Heart left ventricle (tissue), 16 donors: Measurements from ENCODE around the gene USP48. TPM values are rescaled to one million over a fixed set of nuclear protein-coding genes. Genes with fewer than 3 reads are reported as not detected.

Experiments used
- ATAC-seq, 4 donors: fragments of 200-7000 bp; cut with Tn5 transposase; one replicate each; pipeline ENCODE4 v1.9.1; 2020 to 2022; ENCODE audit warnings: moderate library complexity in 4 of 4, mild to moderate bottlenecking in 3 of 4, moderate number of reproducible peaks in 1 of 4
- DNase-seq, 5 donors: peaks; one replicate each; pipeline ENCODE4 v3.0.0-alpha.2; 2020
- H3K27ac ChIP-seq, 12 donors: fragments of 200-600 bp; sonication (generic) in 4 of 12; one replicate each; pipeline versions ENCODE4 v1.5.0 to v1.8.0; 2016 to 2022; ENCODE audit warnings: mild to moderate bottlenecking in 2 of 12
- H3K27me3 ChIP-seq, 9 donors: fragments of 200-600 bp; sonication (generic) in 2 of 9; one replicate each; pipeline versions ENCODE4 v1.5.1 to v1.8.0; 2016 to 2022; ENCODE audit warnings: mild to moderate bottlenecking in 3 of 9
- H3K36me3 ChIP-seq, 9 donors: fragments of 200-600 bp; sonication (generic) in 2 of 9; one replicate each; pipeline versions ENCODE4 v1.5.0 to v1.8.0; 2018 to 2022; ENCODE audit warnings: mild to moderate bottlenecking in 2 of 9
- H3K4me1 ChIP-seq, 12 donors: fragments of 200-600 bp; sonication (generic) in 4 of 12; one replicate each; pipeline versions ENCODE4 v1.5.0 to v1.8.0; 2016 to 2022; ENCODE audit warnings: mild to moderate bottlenecking in 3 of 12
- H3K4me3 ChIP-seq, 12 donors: fragments of 200-600 bp; sonication (generic) in 4 of 12; one replicate each; pipeline versions ENCODE4 v1.5.0 to v1.8.0; 2017 to 2022; ENCODE audit warnings: mild to moderate bottlenecking in 9 of 12, moderate library complexity in 4 of 12
- H3K9me3 ChIP-seq, 12 donors: fragments of 200-600 bp; sonication (generic) in 4 of 12; one replicate each; pipeline versions ENCODE4 v1.5.0 to v1.8.0; 2016 to 2022; ENCODE audit warnings: mild to moderate bottlenecking in 1 of 12
- POLR2A ChIP-seq, 2 donors: fragments of 450-650 bp; IDR thresholded peaks; one replicate each; pipeline ENCODE4 v1.6.1; 2017; ENCODE audit warnings: antibody characterized with exemption in 2 of 2, mild to moderate bottlenecking in 2 of 2, moderate library complexity in 2 of 2
- whole genome bisulfite sequencing, 4 donors: extraction: QIAGEN DNeasy Blood & Tissue Kit in 2 of 4; methylation state at CpG; one replicate each; pipeline versions ENCODE4 v1.1.5 to v1.1.7; 2013 to 2018; 5-methylcytosine and 5-hydroxymethylcytosine counted together
- intact Hi-C, 10 donors: fragments of 100-400 bp; cut with DNase I; formaldehyde crosslinking; loops; one replicate each; pipeline versions ENCODE4 v1.11.1 to v1.14.2; 2022
- polyA plus RNA-seq, 2 donors: library from polyadenylated mRNA; stranded (reverse); fragments of 200-250 nt; gene quantifications; one replicate each; pipeline ENCODE4 v1.2.3, GENCODE V29; 2013
- total RNA-seq, 9 donors: library from RNA; depleted of rRNA in 2 of 9; stranded (reverse); fragments of >200 nt in 2 of 9; fragmentation: NEBNext Ultra II Directional in 3 of 9; extraction: Animal tissue kit (Norgen Biotek cat#: 25700) in 3 of 9; gene quantifications; one replicate each; pipeline versions ENCODE4 v1.1.0 to v1.2.4, GENCODE V29; 2016 to 2023
- TF ChIP-seq, protein P1 (sequence below), 12 donors: fragments of 200-600 bp; sonication (generic) in 4 of 12; IDR thresholded peaks; one replicate each; pipeline versions ENCODE4 v1.5.0 to v1.8.0; 2018 to 2022; ENCODE audit warnings: antibody characterized with exemption in 12 of 12, mild to moderate bottlenecking in 5 of 12
- donor health status: ischemic (EF 13 %, LVEDD 7.1; RV severe dilation, severe dysfunction).
- donor health status: healthy with polysubstance abuse.
- donor health status: DM: no; HTN: yes; CAD: no.
- donor health status: DM: no; HTN: no; CAD: no.
- donor health status: ischemic (EF 25% LVEDD 6.9; RV normal size, moderate dysfunction).
- donor health status: ischemic (EF 25% LVEDD 5.7; RV mildly dilated, moderate dysfunction).
- donor health status: healthy.
- donor health status: DM: yes; HTN: yes; CAD: no.
- donor health status: ischemic (EF 35%, LVEDD 5.7; RV mildly dilated, moderate dysfunction).
- donor health status: nonischemic (EF 11% LVEDD 7.7; RV severe dilation, severe dysfunction).
- donor health status: DM: yes; HTN: yes; CAD: no.
- donor health status: PGD.
- donor health status: ischemic (EF 29% LVEDD 5.4; RV normal size, mild dysfunction).
- donor health status: nonischemic (EF 23%, LVEDD 6.1; RV moderate dilation, normal function).

The USP48 gene
- total and polyA plus RNA-seq, 11 donors: 17.3 to 45.5 (median 38.8) TPM

DNA sequence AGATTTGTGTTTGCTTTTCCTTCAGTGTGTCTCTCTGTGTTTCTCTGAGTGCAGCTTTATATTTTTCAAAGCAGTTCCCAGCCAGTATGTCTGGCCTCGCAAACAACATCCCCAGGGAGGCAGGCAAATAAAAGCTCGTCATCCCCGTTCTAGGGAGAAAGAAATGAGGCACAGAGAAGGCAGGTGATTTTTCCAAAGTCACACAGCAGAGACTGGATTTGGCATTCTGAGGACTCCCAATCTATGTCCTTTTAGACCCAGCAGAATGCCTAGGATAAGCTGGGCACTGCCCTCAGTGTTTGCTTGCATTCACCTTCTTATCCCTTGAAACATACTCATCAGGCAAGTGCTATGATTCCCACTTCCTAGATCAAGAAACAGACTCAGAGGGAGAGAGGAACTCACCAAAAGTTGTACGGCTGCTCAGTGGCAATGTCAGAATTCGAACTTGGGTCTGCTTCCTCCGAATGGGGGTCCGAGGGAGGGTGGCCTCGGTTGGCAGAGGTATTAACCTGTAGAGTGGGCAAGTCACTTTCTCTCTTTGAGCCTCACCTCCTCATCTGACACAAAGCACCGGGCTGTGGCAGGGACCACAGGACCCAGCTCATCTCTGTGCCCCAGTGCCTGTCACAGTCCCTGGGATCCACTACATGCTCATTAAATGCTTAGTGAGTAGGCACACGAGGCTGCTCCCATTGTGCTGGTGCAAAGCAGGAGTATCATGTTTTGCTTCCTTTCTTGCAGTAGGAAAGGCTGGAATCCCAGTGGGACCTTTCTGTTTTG, 118.0 kb downstream of the USP48 start:
- no peak for DNase-seq
- no peak for ATAC-seq
- H3K4me1 ChIP-seq: peaks cover 0 to 56% (median 21%) of the 10 kb centered on the region in 12 donors

DNA sequence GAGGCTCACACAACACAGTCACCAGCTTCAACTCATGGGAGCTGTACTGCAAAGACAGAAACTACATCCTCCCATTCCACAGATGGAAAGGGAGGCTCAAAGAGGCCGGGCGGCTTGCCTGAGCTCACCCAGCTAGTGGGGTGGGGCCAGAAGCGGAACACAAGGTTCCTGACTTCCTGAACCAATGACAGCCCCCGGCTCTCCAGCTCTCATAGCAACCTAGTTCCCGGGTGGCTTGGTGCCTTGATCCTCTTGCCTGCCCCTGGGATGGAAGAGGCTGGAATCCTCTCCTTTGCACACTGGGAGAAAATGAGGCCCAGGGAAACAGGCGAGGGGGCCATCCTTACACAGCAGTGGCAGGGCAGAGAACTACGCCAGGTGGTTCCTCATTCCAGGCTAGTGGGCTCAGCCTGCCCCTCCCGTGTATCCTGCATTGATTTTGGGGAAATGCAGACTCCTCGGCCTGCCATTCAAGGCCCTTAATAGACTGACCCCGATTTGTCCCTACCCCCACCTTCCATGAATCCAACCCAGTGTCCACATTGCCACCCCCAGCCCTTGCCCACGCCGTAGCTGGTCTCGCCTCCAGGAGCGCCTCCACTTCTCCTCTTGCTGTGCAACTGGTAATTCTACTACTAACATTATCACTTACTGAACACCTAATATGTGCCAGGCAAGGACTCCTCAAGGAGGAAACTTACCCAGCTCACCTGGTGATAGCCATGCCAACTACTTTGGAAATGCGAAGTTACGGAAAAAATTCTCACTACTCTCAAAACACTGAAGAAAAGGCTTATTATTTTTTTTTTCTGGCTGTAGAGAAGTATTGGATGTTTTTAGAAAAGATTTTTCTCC, 118.8 kb downstream of the USP48 start:
- H3K27me3 ChIP-seq: peaks cover 0 to 56% (median 17%) of the 10 kb centered on the region in 9 donors
- DNase-seq: peak in 1 of 5 donors; percentile 28

More for the DNA sequence above, 118.0 kb downstream of the USP48 start:
- H3K4me3 ChIP-seq: no peak overlapping the region
- intact Hi-C loops: loop anchor here in 3 of 10 donors (5.0 to 10.0 kb wide), 3 partner anchors 158 to 433 kb away; partner anchors contain the start of gene ALPL (in 2 of the 3)
- H3K9me3 ChIP-seq: no peaks in the 10 kb centered on the region
- TF ChIP-seq, protein P1, sequence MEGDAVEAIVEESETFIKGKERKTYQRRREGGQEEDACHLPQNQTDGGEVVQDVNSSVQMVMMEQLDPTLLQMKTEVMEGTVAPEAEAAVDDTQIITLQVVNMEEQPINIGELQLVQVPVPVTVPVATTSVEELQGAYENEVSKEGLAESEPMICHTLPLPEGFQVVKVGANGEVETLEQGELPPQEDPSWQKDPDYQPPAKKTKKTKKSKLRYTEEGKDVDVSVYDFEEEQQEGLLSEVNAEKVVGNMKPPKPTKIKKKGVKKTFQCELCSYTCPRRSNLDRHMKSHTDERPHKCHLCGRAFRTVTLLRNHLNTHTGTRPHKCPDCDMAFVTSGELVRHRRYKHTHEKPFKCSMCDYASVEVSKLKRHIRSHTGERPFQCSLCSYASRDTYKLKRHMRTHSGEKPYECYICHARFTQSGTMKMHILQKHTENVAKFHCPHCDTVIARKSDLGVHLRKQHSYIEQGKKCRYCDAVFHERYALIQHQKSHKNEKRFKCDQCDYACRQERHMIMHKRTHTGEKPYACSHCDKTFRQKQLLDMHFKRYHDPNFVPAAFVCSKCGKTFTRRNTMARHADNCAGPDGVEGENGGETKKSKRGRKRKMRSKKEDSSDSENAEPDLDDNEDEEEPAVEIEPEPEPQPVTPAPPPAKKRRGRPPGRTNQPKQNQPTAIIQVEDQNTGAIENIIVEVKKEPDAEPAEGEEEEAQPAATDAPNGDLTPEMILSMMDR (IDR thresholded peaks at IDR 0.05): no peak
- TF ChIP-seq POLR2A (IDR thresholded peaks at IDR 0.05): no peak
- peaks cover 0 to 63% (median 22%) of the 10 kb centered on the region in 9 donors for H3K27me3 ChIP-seq
- no peaks in the 10 kb centered on the region for H3K36me3 ChIP-seq
- 65 to 76% (median 71%) methylated on average over 10 of the region's 10 CpGs for WGBS, 4 donors
- H3K27ac ChIP-seq: peak overlapping the region in 3 of 12 donors; percentile 56 to 71 (median 64)

DNA sequence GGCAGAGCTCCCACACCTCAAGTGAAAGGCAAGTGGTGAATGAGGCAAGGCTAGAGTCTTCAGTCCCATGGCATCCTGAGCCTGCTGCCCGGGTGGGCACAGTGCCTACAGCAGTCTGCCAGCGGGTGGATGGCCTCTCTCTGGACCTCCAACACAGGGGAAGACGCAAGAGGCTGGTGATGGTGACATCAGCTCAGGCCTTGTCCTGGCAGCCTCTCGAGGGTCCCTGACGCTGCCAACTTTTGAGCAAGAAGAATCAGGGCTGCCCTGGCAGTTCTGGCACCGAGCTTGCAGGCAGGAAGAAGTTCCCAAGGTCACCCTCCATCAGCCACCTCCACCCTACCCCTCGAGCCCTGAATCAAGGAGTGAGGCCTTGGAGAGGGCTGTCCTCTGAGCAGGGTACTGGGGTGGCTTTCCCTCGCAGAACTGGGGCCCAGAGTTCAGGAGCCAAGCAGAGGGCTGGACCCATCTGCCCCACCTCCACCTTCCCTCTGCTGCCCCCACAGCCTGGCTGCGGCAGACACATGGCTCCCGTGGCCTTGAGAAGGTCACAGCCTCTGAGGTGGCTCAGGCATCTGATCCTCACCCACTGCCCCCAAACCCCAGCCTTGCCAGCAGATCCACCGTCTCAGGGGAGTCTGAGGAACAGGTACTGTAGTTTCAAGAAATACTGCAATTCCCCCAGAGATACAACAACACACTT, 119.5 kb downstream of the USP48 start:
- no peaks in the 10 kb centered on the region for H3K36me3 ChIP-seq
- TF ChIP-seq POLR2A (IDR thresholded peaks at IDR 0.05): no peak
- TF ChIP-seq, protein P1 (IDR thresholded peaks at IDR 0.05): peak in 1 of 12 donors; percentile 5
- ATAC-seq (peak in 3 of 4 donors; percentile 61 to 69 (median 62)), DNase-seq (peak in 2 of 5 donors; percentile 51 to 79)
- peaks cover 0 to 48% (median 9%) of the 10 kb centered on the region in 9 donors for H3K27me3 ChIP-seq
- H3K9me3 ChIP-seq: no peaks in the 10 kb centered on the region
- no peak overlapping the region for H3K4me3 ChIP-seq
- H3K4me1 ChIP-seq: peaks cover 0 to 45% (median 10%) of the 10 kb centered on the region in 12 donors
- 40 to 56% (median 45%) methylated on average over 6 to 11 of the region's 11 CpGs for WGBS, 4 donors
- H3K27ac ChIP-seq: peak overlapping the region in 4 of 12 donors; percentile 13 to 42 (median 26)
- intact Hi-C loops: loop anchor here in 3 of 10 donors (5.0 to 10.0 kb wide), 3 partner anchors 156 to 431 kb away; partner anchors contain the start of gene ALPL (in 2 of the 3)

More for the DNA sequence above, 118.8 kb downstream of the USP48 start:
- Histone ChIP-seq H3K27ac (peak overlapping the region in 2 of 12 donors; percentile 15 to 36), H3K36me3 (no peaks in the 10 kb centered on the region), H3K4me3 (no peak overlapping the region), H3K4me1 (peaks cover 0 to 52% (median 16%) of the 10 kb centered on the region in 12 donors), H3K9me3 (no peaks in the 10 kb centered on the region)
- ATAC-seq: no peak
- intact Hi-C loops: loop anchor here in 3 of 10 donors (5.0 to 10.0 kb wide), 3 partner anchors 157 to 432 kb away; partner anchors contain the start of gene ALPL (in 2 of the 3)
- WGBS, 4 donors: 69 to 79% (median 72%) methylated on average over 14 to 16 of the region's 16 CpGs
- no peak for TF ChIP-seq POLR2A (IDR thresholded peaks at IDR 0.05)
- TF ChIP-seq, protein P1 (IDR thresholded peaks at IDR 0.05): no peak
